SK-N-SH (cell line): ENCODE data around the gene BBS9. TPM values are rescaled to one million over a fixed set of nuclear protein-coding genes. Genes with fewer than 3 reads are reported as not detected.

Source experiments
- CTCF ChIA-PET: fragments of 300-600, 350-600 bp; formaldehyde crosslinking; extraction: SDS; loops from one replicate; lab custom pipeline; 2021; lab: Yijun Ruan, JAX
- POLR2A ChIA-PET: fragments of 350-600 bp; sonication (Branson Sonifier 250); formaldehyde crosslinking; extraction: SDS; loops from one replicate; lab custom pipeline; 2020; ENCODE audit warnings: antibody characterized with exemption, inconsistent platforms; lab: Yijun Ruan, JAX
- DNase-seq: peaks from one replicate; pipeline ENCODE4 v3.0.0; 2012
- H2AFZ ChIP-seq: fragments of 200-600 bp; sonication (generic); 2 replicates; pipeline ENCODE4 v1.8.1; 2016; ENCODE audit warnings: antibody characterized with exemption, mild to moderate bottlenecking, low read depth
- H3F3A ChIP-seq: fragments of 200-600 bp; sonication (generic); replicated peaks from 2 replicates; pipeline ENCODE3; 2016; ENCODE audit warnings: antibody characterized with exemption, mild to moderate bottlenecking; ENCODE audit not compliant: insufficient read depth
- H3K27ac ChIP-seq, 2 experiments: fragments of 200-500 bp in 1 of 2; fragments of 200-600 bp in 1 of 2; sonication (Bioruptor generic) in 1 of 2; sonication (generic), shearing (Covaris generic) in 1 of 2; 2 replicates each; pipeline versions ENCODE4 v1.5.1 to v1.6.1; 2014 to 2016; ENCODE audit warnings: low read depth in 2 of 2, inconsistent platforms in 1 of 2, low read length in 1 of 2, mild to moderate bottlenecking in 1 of 2, mixed read lengths in 1 of 2
- H3K27me3 ChIP-seq: fragments of 200-600 bp; sonication (generic), shearing (Covaris generic); 2 replicates; pipeline ENCODE4 v1.6.1; 2016; ENCODE audit warnings: mixed run types; ENCODE audit not compliant: insufficient read depth
- H3K36me3 ChIP-seq, 2 experiments: fragments of 200-500 bp in 1 of 2; fragments of 200-600 bp in 1 of 2; sonication (Bioruptor generic) in 1 of 2; sonication (generic) in 1 of 2; replicated peaks in 1 of 2; 2 replicates each; pipeline versions ENCODE3 to v1.5.1; 2014 to 2016; ENCODE audit warnings: low read length in 1 of 2, mild to moderate bottlenecking in 1 of 2; ENCODE audit not compliant: insufficient read depth in 2 of 2, control insufficient read depth in 1 of 2
- H3K4me1 ChIP-seq, 2 experiments: fragments of 200-500 bp in 1 of 2; fragments of 200-600 bp in 1 of 2; sonication (Bioruptor generic) in 1 of 2; sonication (generic), shearing (Covaris generic) in 1 of 2; 2 replicates each; pipeline versions ENCODE4 v1.5.1 to v1.6.1; 2014 to 2016; ENCODE audit warnings: low read depth in 1 of 2, low read length in 1 of 2, mixed run types in 1 of 2; ENCODE audit not compliant: insufficient read depth in 2 of 2, control insufficient read depth in 1 of 2
- H3K4me2 ChIP-seq: fragments of 200-600 bp; sonication (generic), shearing (Covaris generic); 2 replicates; pipeline ENCODE4 v1.6.1; 2017; ENCODE audit warnings: mixed run types
- H3K4me3 ChIP-seq, 2 experiments: fragments of 200-500 bp in 1 of 2; fragments of 200-600 bp in 1 of 2; sonication (Bioruptor generic) in 1 of 2; sonication (generic), shearing (Covaris generic) in 1 of 2; 2 replicates each; pipeline versions ENCODE4 v1.5.1 to v1.8.1; 2014 to 2016; ENCODE audit warnings: low read depth in 2 of 2, inconsistent platforms in 1 of 2, low read length in 1 of 2, mild to moderate bottlenecking in 1 of 2, mixed read lengths in 1 of 2, moderate library complexity in 1 of 2
- H3K79me2 ChIP-seq: fragments of 200-600 bp; sonication (generic); 2 replicates; pipeline ENCODE4 v1.8.1; 2017; ENCODE audit warnings: mild to moderate bottlenecking; ENCODE audit not compliant: insufficient read depth
- H3K9ac ChIP-seq: fragments of 200-600 bp; sonication (generic); 2 replicates; pipeline ENCODE4 v1.6.1; 2017; ENCODE audit warnings: mixed run types
- H3K9me2 ChIP-seq: fragments of 200-600 bp; sonication (generic); 2 replicates; pipeline ENCODE4 v1.6.1; 2017; ENCODE audit warnings: mixed run types
- H3K9me3 ChIP-seq: fragments of 200-600 bp; sonication (generic); 2 replicates; pipeline ENCODE4 v1.6.1; 2017; ENCODE audit warnings: mixed run types, mild to moderate bottlenecking, moderate library complexity
- H4K20me1 ChIP-seq: fragments of 200-600 bp; sonication (generic); 2 replicates; pipeline ENCODE4 v1.6.1; 2017; ENCODE audit warnings: mild to moderate bottlenecking, mixed run types; ENCODE audit not compliant: insufficient read depth
- CHD2 ChIP-seq: fragments of 150-350 bp; IDR thresholded peaks from 2 replicates; pipeline ENCODE4 v1.6.1; 2018; ENCODE audit warnings: low read length; ENCODE audit not compliant: partially characterized antibody
- ELF1 ChIP-seq: IDR thresholded peaks from 2 replicates; pipeline ENCODE4 v1.4.0; 2012
- EZH2phosphoT487 ChIP-seq: fragments of 200-600 bp; sonication (generic); IDR thresholded peaks from 2 replicates; pipeline ENCODE4 v1.6.1; 2017; ENCODE audit warnings: low read depth, mixed run types, mild to moderate bottlenecking, antibody characterized with exemption, moderate library complexity, borderline replicate concordance
- FOSL2 ChIP-seq: IDR thresholded peaks from 2 replicates; pipeline ENCODE4 v1.4.0; 2012; ENCODE audit warnings: low read depth, mild to moderate bottlenecking, moderate library complexity, borderline replicate concordance
- FOXJ3 ChIP-seq: sonication (generic); formaldehyde crosslinking; IDR thresholded peaks from 2 replicates; pipeline ENCODE4 v1.5.1; 2020; ENCODE audit warnings: mild to moderate bottlenecking, missing genetic modification reagents
- FOXM1 ChIP-seq: IDR thresholded peaks from 2 replicates; pipeline ENCODE4 v1.4.0; 2012; ENCODE audit warnings: low read depth, mild to moderate bottlenecking
- GABPA ChIP-seq: IDR thresholded peaks from 2 replicates; pipeline ENCODE4 v1.4.0; 2012; ENCODE audit warnings: low read depth, mild to moderate bottlenecking
- GATA2 ChIP-seq: sonication (generic); formaldehyde crosslinking; IDR thresholded peaks from 2 replicates; pipeline ENCODE4 v1.5.0; 2020; ENCODE audit warnings: mild to moderate bottlenecking, missing genetic modification reagents
- MAX ChIP-seq: IDR thresholded peaks from 2 replicates; pipeline ENCODE4 v1.4.0; 2012; ENCODE audit warnings: low read depth
- MXI1 ChIP-seq: IDR thresholded peaks from 2 replicates; pipeline ENCODE4 v1.6.1; 2012; ENCODE audit warnings: mild to moderate bottlenecking, low read depth, low read length, improper control_type of control experiment
- NRF1 ChIP-seq: IDR thresholded peaks from 2 replicates; pipeline ENCODE4 v1.6.1; 2012; ENCODE audit warnings: low read depth, mild to moderate bottlenecking, low read length
- PBX3 ChIP-seq: IDR thresholded peaks from 2 replicates; pipeline ENCODE4; 2012
- POLR2AphosphoS5 ChIP-seq: IDR thresholded peaks from 2 replicates; pipeline ENCODE4 v1.6.1; 2012; ENCODE audit warnings: low read depth, low read length
- RCOR1 ChIP-seq: fragments of 150-350 bp; IDR thresholded peaks from 2 replicates; pipeline ENCODE4 v1.6.1; 2017; ENCODE audit warnings: antibody characterized with exemption, low read length
- REST ChIP-seq: IDR thresholded peaks from 2 replicates; pipeline ENCODE4 v1.6.1; 2012; ENCODE audit warnings: mild to moderate bottlenecking, low read depth, low read length, moderate library complexity
- RFX5 ChIP-seq: IDR thresholded peaks from 2 replicates; pipeline ENCODE4 v1.6.1; 2012; ENCODE audit warnings: mild to moderate bottlenecking, improper control_type of control experiment, low read length
- SMC3 ChIP-seq: IDR thresholded peaks from 2 replicates; pipeline ENCODE4 v1.6.1; 2012; ENCODE audit warnings: low read depth, low read length, improper control_type of control experiment
- TCF12 ChIP-seq: IDR thresholded peaks from 2 replicates; pipeline ENCODE4 v1.4.0; 2012
- YY1 ChIP-seq: IDR thresholded peaks from 2 replicates; pipeline ENCODE4 v1.4.0; 2012; ENCODE audit warnings: low read depth, mild to moderate bottlenecking
- ZBTB33 ChIP-seq: IDR thresholded peaks from 2 replicates; pipeline ENCODE4 v1.4.0; 2012; ENCODE audit warnings: low read depth, borderline replicate concordance
- WGBS: methylation state at CpG from one replicate; pipeline ENCODE4 v1.1.6; 2017; ENCODE audit warnings: low lambda C conversion rate; 5-methylcytosine and 5-hydroxymethylcytosine counted together
- polyA plus RNA-seq, 3 experiments: library from polyadenylated mRNA; depleted of rRNA; stranded (reverse); fragments of >200 nt; gene quantifications; 2 replicates each; pipeline ENCODE4 v1.2.3, GENCODE V29; 2012

Gene BBS9
- polyA plus RNA-seq, 1 of the 3 experiments (the other 2 are of a cell fraction) = 7.5 TPM

- Histone ChIP-seq H3K36me3 (peaks cover 0 to 7% of the 10 kb centered on the region in 2 experiments), H3K27ac (no peak overlapping the region), H3K4me3 (no peak overlapping the region), H2AFZ (no peak overlapping the region), H3K27me3 (no peaks in the 10 kb centered on the region), H3K9ac (no peak overlapping the region), H3F3A (no peaks in the 10 kb centered on the region), H3K9me2 (no peaks in the 10 kb centered on the region), H3K9me3 (0 out of 2 replicates have a peak, but pooled peaks cover 4% of the 10 kb centered on the region), H3K4me1 (no peaks in the 10 kb centered on the region), H4K20me1 (no peaks in the 10 kb centered on the region), H3K4me2 (no peak overlapping the region), H3K79me2 (no peaks in the 10 kb centered on the region)
- CTCF ChIA-PET = interaction anchor here (1.1 kb wide), 1 partner anchor 570 kb away, joined by 3 read pairs; no protein-coding TSS in a partner anchor
- WGBS = 55% methylated on average over 4 of the region's 4 CpGs
- POLR2A ChIA-PET = no interaction called here
- no peak for DNase-seq
- TF ChIP-seq SMC3 (no peak), FOSL2 (no peak), EZH2phosphoT487 (no peak), REST (no peak), YY1 (no peak), MAX (no peak), GABPA (no peak), ELF1 (no peak), FOXM1 (no peak)
Observed at GRCh38 chr7:33325754-33326484, 196.6 kb downstream of the BBS9 start.

GRCh38 chr7:33326485-33326848, 197.1 kb downstream of the BBS9 start:
- no peaks in the 10 kb centered on the region for H4K20me1 ChIP-seq
- no peaks in the 10 kb centered on the region for H3K27me3 ChIP-seq
- DNase-seq = no peak
- no peak overlapping the region for H2AFZ ChIP-seq
- H3K9me2 ChIP-seq = no peaks in the 10 kb centered on the region
- POLR2A ChIA-PET = no interaction called here
- H3K9me3 ChIP-seq = 0 out of 2 replicates have a peak, but pooled peaks cover 4% of the 10 kb centered on the region
- H3K36me3 ChIP-seq = peaks cover 0 to 7% of the 10 kb centered on the region in 2 experiments
- CTCF ChIA-PET = interaction anchor here (1.1 kb wide), 1 partner anchor 569 kb away, joined by 3 read pairs; no protein-coding TSS in a partner anchor
- H3K4me3 ChIP-seq = no peak overlapping the region
- 73% methylated on average over 3 of the region's 3 CpGs for WGBS
- no peaks in the 10 kb centered on the region for H3K4me1 ChIP-seq
- no peak overlapping the region for H3K27ac ChIP-seq
- no peaks in the 10 kb centered on the region for H3F3A ChIP-seq
- no peaks in the 10 kb centered on the region for H3K79me2 ChIP-seq
- no peak overlapping the region for H3K4me2 ChIP-seq
- H3K9ac ChIP-seq = no peak overlapping the region
- no peak for TF ChIP-seq MXI1
- TF ChIP-seq CHD2 = no peak
- no peak for TF ChIP-seq TCF12
- no peak for TF ChIP-seq FOXJ3 (CRISPR knock-in tag)
- TF ChIP-seq GATA2 (CRISPR knock-in tag) = no peak
- TF ChIP-seq RFX5 = no peak
- TF ChIP-seq ZBTB33 = no peak
- no peak for TF ChIP-seq YY1
- TF ChIP-seq SMC3 = no peak
- TF ChIP-seq GABPA = no peak
- no peak for TF ChIP-seq MAX
- TF ChIP-seq NRF1 = no peak
- no peak for TF ChIP-seq RCOR1
- TF ChIP-seq PBX3 = no peak
- TF ChIP-seq EZH2phosphoT487 = no peak
- TF ChIP-seq FOXM1 = no peak
- no peak for TF ChIP-seq ELF1
- TF ChIP-seq POLR2AphosphoS5 = no peak
